Cardiac muscle cell (in vitro differentiated cells and primary cell): ENCODE measurements around the gene MZF1. TPM values are rescaled to one million over a fixed set of nuclear protein-coding genes. Genes with fewer than 3 reads are reported as not detected.

Experiments used
- DNase-seq, 2 donors: peaks; one replicate each; pipeline versions ENCODE4 v3.0.0 to v3.0.0-alpha.2; 2010 to 2017; ENCODE audit warnings: low read depth in 1 of 2, low spot score in 1 of 2
- H3K27ac ChIP-seq: fragments of 200-600 bp; sonication (generic); 2 replicates; pipeline ENCODE4 v1.5.1; 2016
- H3K27me3 ChIP-seq: fragments of 200-600 bp; sonication (generic); 2 replicates; pipeline ENCODE4 v1.6.0; 2016; ENCODE audit warnings: control low read depth
- H3K36me3 ChIP-seq: fragments of 200-600 bp; sonication (generic); 2 replicates; pipeline ENCODE4 v1.5.1; 2016; ENCODE audit warnings: control low read depth
- H3K4me1 ChIP-seq: fragments of 200-600 bp; sonication (generic); 2 replicates; pipeline ENCODE4 v1.8.1; 2017; ENCODE audit warnings: low read depth, mild to moderate bottlenecking, mixed run types
- H3K4me3 ChIP-seq: fragments of 200-600 bp; sonication (generic); 2 replicates; pipeline ENCODE4 v1.5.1; 2016; ENCODE audit warnings: mild to moderate bottlenecking
- H3K9me3 ChIP-seq: fragments of 200-600 bp; sonication (generic); 2 replicates; pipeline ENCODE4 v1.5.1; 2017; ENCODE audit warnings: low read depth, mild to moderate bottlenecking, control low read depth
- CTCF ChIP-seq: IDR thresholded peaks from 2 replicates; pipeline ENCODE4 v1.5.1; 2012; ENCODE audit warnings: low read depth, mild to moderate bottlenecking, low read length
- polyA plus RNA-seq: library from polyadenylated mRNA; unstranded; fragments of >200 nt; fragmentation: Nextera tagmentation; extraction: Ambion mirVana; gene quantifications from 2 replicates; pipeline ENCODE4 v1.2.1, GENCODE V29; 2016
- total RNA-seq: library from RNA; depleted of rRNA; stranded (reverse); fragments of >200 nt; gene quantifications from 2 replicates; pipeline ENCODE4 v1.2.3, GENCODE V29; 2016

MZF1 gene
- total and polyA plus RNA-seq, 2 experiments from 2014 or later, result 34.7 to 51.1 TPM

GRCh38 chr19:58566989-58567388 lies 6.1 kb downstream of the MZF1 start:
- DNase-seq, result no peak
- no peak for TF ChIP-seq CTCF
- Histone ChIP-seq H3K27me3 (no peaks in the 10 kb centered on the region), H3K4me3 (no peak overlapping the region), H3K27ac (no peak overlapping the region), H3K9me3 (no peaks in the 10 kb centered on the region), H3K36me3 (no peaks in the 10 kb centered on the region), H3K4me1 (peaks cover 9% of the 10 kb centered on the region)

GRCh38 chr19:58563823-58564222 lies 9.3 kb downstream of the MZF1 start:
- no peak overlapping the region for H3K4me3 ChIP-seq
- no peaks in the 10 kb centered on the region for H3K27me3 ChIP-seq
- no peaks in the 10 kb centered on the region for H3K9me3 ChIP-seq
- H3K27ac ChIP-seq, result no peak overlapping the region
- no peak for TF ChIP-seq CTCF
- no peaks in the 10 kb centered on the region for H3K36me3 ChIP-seq
- DNase-seq, result no peak
- peaks cover 14% of the 10 kb centered on the region for H3K4me1 ChIP-seq

GRCh38 chr19:58563034-58563573 lies 10.0 kb downstream of the MZF1 start:
- H3K4me3 ChIP-seq, result peak overlapping the region; percentile 15
- H3K36me3 ChIP-seq, result no peaks in the 10 kb centered on the region
- DNase-seq, result peak in 1 of 2 donors; percentile 21

GRCh38 chr19:58562122-58563033 lies 10.8 kb downstream of the MZF1 start:
- Histone ChIP-seq H3K27ac (no peak overlapping the region), H3K4me3 (peak overlapping the region; percentile 15), H3K9me3 (no peaks in the 10 kb centered on the region), H3K36me3 (no peaks in the 10 kb centered on the region), H3K4me1 (peaks cover 15% of the 10 kb centered on the region), H3K27me3 (no peaks in the 10 kb centered on the region)
- DNase-seq, result peak; percentile 55 to 61
- no peak for TF ChIP-seq CTCF

More at GRCh38 chr19:58563034-58563573, 10.0 kb downstream of the MZF1 start:
- no peaks in the 10 kb centered on the region for H3K9me3 ChIP-seq
- no peak for TF ChIP-seq CTCF
- no peaks in the 10 kb centered on the region for H3K27me3 ChIP-seq
- H3K4me1 ChIP-seq, result peaks cover 14% of the 10 kb centered on the region
- no peak overlapping the region for H3K27ac ChIP-seq

GRCh38 chr19:58561373-58562121 lies 11.6 kb downstream of the MZF1 start:
- Histone ChIP-seq H3K36me3 (peaks cover 4% of the 10 kb centered on the region), H3K27me3 (no peaks in the 10 kb centered on the region), H3K4me3 (no peak overlapping the region), H3K9me3 (no peaks in the 10 kb centered on the region), H3K4me1 (peaks cover 22% of the 10 kb centered on the region), H3K27ac (no peak overlapping the region)
- DNase-seq, result no peak
- no peak for TF ChIP-seq CTCF
